Duodenal mucosa (tissue), 2 donors: ENCODE measurements around the gene SLC25A21.
"Not testable (repeated sequence)": the region's sequence is repeated elsewhere in the genome, so short reads cannot be mapped to it uniquely, and the experiment has no call there.

Experiments used
- H3K27ac ChIP-seq: one replicate; pipeline ENCODE4 v1.7.0; 2013; ENCODE audit warnings: low read depth, low read length
- H3K27me3 ChIP-seq, 2 donors: one replicate each; pipeline ENCODE4 v1.7.0; 2013; ENCODE audit warnings: low read length in 2 of 2, control low read depth in 1 of 2; ENCODE audit not compliant: insufficient read depth in 2 of 2, control insufficient read depth in 1 of 2
- H3K36me3 ChIP-seq, 2 donors: one replicate each; pipeline ENCODE4 v1.7.0; 2013; ENCODE audit warnings: low read length in 2 of 2, control low read depth in 1 of 2; ENCODE audit not compliant: insufficient read depth in 2 of 2, control insufficient read depth in 1 of 2
- H3K4me1 ChIP-seq, 2 donors: one replicate each; pipeline ENCODE4 v1.7.0; 2013; ENCODE audit warnings: low read length in 2 of 2, control low read depth in 1 of 2; ENCODE audit not compliant: insufficient read depth in 2 of 2, control insufficient read depth in 1 of 2
- H3K4me3 ChIP-seq, 2 donors: one replicate each; pipeline ENCODE4 v1.7.0; 2013; ENCODE audit warnings: low read length in 2 of 2, low read depth in 1 of 2
- H3K9ac ChIP-seq, 2 donors: one replicate each; pipeline ENCODE4 v1.7.0; 2013; ENCODE audit warnings: low read length in 2 of 2, low read depth in 1 of 2
- H3K9me3 ChIP-seq, 2 donors: one replicate each; pipeline ENCODE4 v1.7.0; 2013; ENCODE audit warnings: low read length in 2 of 2, control low read depth in 1 of 2; ENCODE audit not compliant: control insufficient read depth in 1 of 2

SLC25A21 gene

GRCh38 chr14:37201724-37202123 lies 29.3 kb upstream of the SLC25A21 start:
- H3K9me3 ChIP-seq, result peaks cover 10 to 11% of the 10 kb centered on the region in 2 donors
- H3K4me3 ChIP-seq, result no peak overlapping the region
- no peak overlapping the region for H3K27ac ChIP-seq
- H3K36me3 ChIP-seq, result no peaks in the 10 kb centered on the region
- H3K4me1 ChIP-seq, result no peaks in the 10 kb centered on the region
- H3K9ac ChIP-seq, result no peak overlapping the region
- H3K27me3 ChIP-seq, result no peaks in the 10 kb centered on the region

- Histone ChIP-seq H3K4me3 (no peak overlapping the region), H3K4me1 (no peaks in the 10 kb centered on the region), H3K9ac (peak overlapping the region in 1 of 2 donors; percentile 70)
Observed at GRCh38 chr14:37198907-37199306, 26.5 kb upstream of the SLC25A21 start.

GRCh38 chr14:37198273-37198598 lies 25.8 kb upstream of the SLC25A21 start:
- H3K9ac ChIP-seq, result peak overlapping the region; percentile 69 to 70
- H3K4me1 ChIP-seq, result no peaks in the 10 kb centered on the region
- H3K27me3 ChIP-seq, result no peaks in the 10 kb centered on the region
- no peaks in the 10 kb centered on the region for H3K9me3 ChIP-seq
- H3K4me3 ChIP-seq, result peak overlapping the region; percentile 75 to 83
- peak overlapping the region; percentile 52 for H3K27ac ChIP-seq
- H3K36me3 ChIP-seq, result no peaks in the 10 kb centered on the region

More at GRCh38 chr14:37198907-37199306, 26.5 kb upstream of the SLC25A21 start:
- Histone ChIP-seq H3K27me3 (no peaks in the 10 kb centered on the region), H3K9me3 (no peaks in the 10 kb centered on the region), H3K27ac (no peak overlapping the region), H3K36me3 (no peaks in the 10 kb centered on the region)

GRCh38 chr14:37197421-37198272 lies 25.2 kb upstream of the SLC25A21 start, which contains the start of gene MIPOL1:
Gene MIPOL1, plus strand, starts transcription at chr14:37197937. Its CDS starts 49,952 bp downstream, at chr14:37247889.
- H3K9me3 ChIP-seq, result no peaks in the 10 kb centered on the region
- no peaks in the 10 kb centered on the region for H3K27me3 ChIP-seq
- H3K4me3 ChIP-seq, result peak within 1 kb of the TSS; percentile 75 to 83
- H3K27ac ChIP-seq, result peak within 1 kb of the TSS; percentile 68
- peak within 1 kb of the TSS; percentile 69 to 70 for H3K9ac ChIP-seq
- H3K4me1 ChIP-seq, result no peaks in the 10 kb centered on the region
- H3K36me3 ChIP-seq, result no peaks in the 10 kb centered on the region

- H3K4me3 ChIP-seq, result peak overlapping the region; percentile 75 to 83
- no peak overlapping the region for H3K27ac ChIP-seq
- peak overlapping the region; percentile 69 to 70 for H3K9ac ChIP-seq
- no peaks in the 10 kb centered on the region for H3K27me3 ChIP-seq
- H3K4me1 ChIP-seq, result no peaks in the 10 kb centered on the region
- no peaks in the 10 kb centered on the region for H3K9me3 ChIP-seq
- H3K36me3 ChIP-seq, result no peaks in the 10 kb centered on the region
Observed at GRCh38 chr14:37196604-37197420, 24.4 kb upstream of the SLC25A21 start.

GRCh38 chr14:37195327-37195726 lies 22.9 kb upstream of the SLC25A21 start:
- Histone ChIP-seq H3K27me3 (no peaks in the 10 kb centered on the region), H3K9me3 (no peaks in the 10 kb centered on the region), H3K36me3 (no peaks in the 10 kb centered on the region), H3K4me1 (no peaks in the 10 kb centered on the region), H3K4me3 (no peak overlapping the region), H3K27ac (no peak overlapping the region), H3K9ac (no peak overlapping the region)

GRCh38 chr14:37194698-37195097 lies 22.3 kb upstream of the SLC25A21 start:
- no peak overlapping the region for H3K4me3 ChIP-seq
- H3K9me3 ChIP-seq, result no peaks in the 10 kb centered on the region
- no peaks in the 10 kb centered on the region for H3K4me1 ChIP-seq
- H3K9ac ChIP-seq, result no peak overlapping the region
- H3K27me3 ChIP-seq, result no peaks in the 10 kb centered on the region
- H3K36me3 ChIP-seq, result no peaks in the 10 kb centered on the region
- no peak overlapping the region for H3K27ac ChIP-seq

GRCh38 chr14:37189733-37190132 lies 17.3 kb upstream of the SLC25A21 start:
- H3K27me3 ChIP-seq, H3K36me3 ChIP-seq, H3K4me3 ChIP-seq, H3K9me3 ChIP-seq, H3K27ac ChIP-seq, H3K4me1 ChIP-seq, H3K9ac ChIP-seq: not testable (repeated sequence)

- H3K4me3 ChIP-seq, H3K9ac ChIP-seq, H3K36me3 ChIP-seq, H3K9me3 ChIP-seq, H3K27me3 ChIP-seq, H3K4me1 ChIP-seq, H3K27ac ChIP-seq: not testable (repeated sequence)
Observed at GRCh38 chr14:37187840-37188577, 15.6 kb upstream of the SLC25A21 start.

- no peaks in the 10 kb centered on the region for H3K27me3 ChIP-seq
- H3K9me3 ChIP-seq, result no peaks in the 10 kb centered on the region
- no peaks in the 10 kb centered on the region for H3K36me3 ChIP-seq
- H3K9ac ChIP-seq, result no peak overlapping the region
- no peaks in the 10 kb centered on the region for H3K4me1 ChIP-seq
- H3K4me3 ChIP-seq, result no peak overlapping the region
- no peak overlapping the region for H3K27ac ChIP-seq
Observed at GRCh38 chr14:37187294-37187693, 14.9 kb upstream of the SLC25A21 start.
